Activated CD8-positive, alpha-beta T cell treated with anti-CD3 and anti-CD28 coated beads, Interleukin-2, amount 10 ng/mL, durations not matched to agents 7 days and 5 days (primary cell): ENCODE data around the gene BPIFA2. TPM values are rescaled to one million over a fixed set of nuclear protein-coding genes. Genes with fewer than 3 reads are reported as not detected.
"Not testable (repeated sequence)": the region's sequence is repeated elsewhere in the genome, so short reads cannot be mapped to it uniquely, and the experiment has no call there.

Experiments used
- ATAC-seq: fragments of 150-1000 bp; cut with Tn5 transposase; one replicate; pipeline ENCODE4 v1.10.0; 2021; ENCODE audit warnings: moderate library complexity
- CTCF ChIA-PET: fragments of 350-600 bp; sonication (Branson Sonifier 250); formaldehyde crosslinking; loops from one replicate; lab custom pipeline; 2021; ENCODE audit warnings: antibody characterized with exemption; lab: Charles Lee
- POLR2A ChIA-PET: fragments of 350-600 bp; sonication (Branson Sonifier 250); formaldehyde crosslinking; loops from one replicate; lab custom pipeline; 2021; ENCODE audit warnings: antibody characterized with exemption; lab: Charles Lee
- DNase-seq: peaks from one replicate; pipeline ENCODE4 v3.0.0-alpha.2; 2020
- H3K27ac Mint-ChIP-seq: one replicate; pipeline ENCODE4 v1.8.0; 2021; ENCODE audit warnings: mild to moderate bottlenecking, mixed read lengths
- H3K27me3 Mint-ChIP-seq: one replicate; pipeline ENCODE4 v1.8.0; 2021; ENCODE audit warnings: low read depth, mixed read lengths
- H3K36me3 Mint-ChIP-seq: one replicate; pipeline ENCODE4 v1.8.0; 2021; ENCODE audit warnings: low read depth, mixed read lengths
- H3K4me1 Mint-ChIP-seq: one replicate; pipeline ENCODE4 v1.8.0; 2021; ENCODE audit warnings: low read depth, mixed read lengths
- H3K4me3 Mint-ChIP-seq: one replicate; pipeline ENCODE4 v1.8.0; 2021; ENCODE audit warnings: mild to moderate bottlenecking, mixed read lengths
- H3K9me3 Mint-ChIP-seq: one replicate; pipeline ENCODE4 v1.8.0; 2022; ENCODE audit warnings: mixed read lengths; ENCODE audit not compliant: insufficient read depth
- total RNA-seq, 2 experiments: library from RNA; stranded (reverse); gene quantifications; one replicate each; pipeline ENCODE4 v1.2.3, GENCODE V29; 2021

The BPIFA2 gene, protein sequence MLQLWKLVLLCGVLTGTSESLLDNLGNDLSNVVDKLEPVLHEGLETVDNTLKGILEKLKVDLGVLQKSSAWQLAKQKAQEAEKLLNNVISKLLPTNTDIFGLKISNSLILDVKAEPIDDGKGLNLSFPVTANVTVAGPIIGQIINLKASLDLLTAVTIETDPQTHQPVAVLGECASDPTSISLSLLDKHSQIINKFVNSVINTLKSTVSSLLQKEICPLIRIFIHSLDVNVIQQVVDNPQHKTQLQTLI
- total RNA-seq, result not detected

DNA sequence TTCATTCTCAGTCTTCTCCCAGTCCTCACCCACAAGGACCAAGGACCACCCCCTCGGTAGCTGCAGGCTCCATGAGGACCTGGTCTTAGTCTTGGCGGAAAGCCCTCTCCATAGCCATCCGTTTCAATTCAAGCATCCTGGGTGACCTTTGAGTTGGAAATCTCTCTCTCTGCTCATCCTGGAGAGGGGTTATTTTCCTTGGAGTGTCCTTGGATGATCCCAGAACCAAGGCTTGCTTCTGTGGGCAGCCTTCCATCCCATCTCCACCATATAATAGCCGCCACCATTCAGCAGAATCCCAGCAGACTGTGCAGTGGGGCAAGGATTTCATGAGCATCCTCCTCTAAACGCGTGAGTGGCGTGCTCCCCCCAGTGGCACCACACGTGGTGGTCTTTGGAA lies at the start of gene BPIFA2:
Gene BPIFA2, plus strand, starts transcription at position 301 of the 400 bp plus-strand sequence. CDS start 987 bp downstream, outside the sequence.
- ATAC-seq, result no peak
- Mint-ChIP-seq H3K4me3 (no peak within 1 kb of the TSS), H3K27ac (no peak within 1 kb of the TSS), H3K9me3 (peaks cover 18% of the 10 kb centered on the region), H3K4me1 (no peaks in the 10 kb centered on the region), H3K36me3 (no peaks in the 10 kb centered on the region), H3K27me3 (peaks cover 11% of the 10 kb centered on the region)
- ChIA-PET CTCF (no interaction called here), POLR2A (no interaction called here)
- DNase-seq, result no peak

DNA sequence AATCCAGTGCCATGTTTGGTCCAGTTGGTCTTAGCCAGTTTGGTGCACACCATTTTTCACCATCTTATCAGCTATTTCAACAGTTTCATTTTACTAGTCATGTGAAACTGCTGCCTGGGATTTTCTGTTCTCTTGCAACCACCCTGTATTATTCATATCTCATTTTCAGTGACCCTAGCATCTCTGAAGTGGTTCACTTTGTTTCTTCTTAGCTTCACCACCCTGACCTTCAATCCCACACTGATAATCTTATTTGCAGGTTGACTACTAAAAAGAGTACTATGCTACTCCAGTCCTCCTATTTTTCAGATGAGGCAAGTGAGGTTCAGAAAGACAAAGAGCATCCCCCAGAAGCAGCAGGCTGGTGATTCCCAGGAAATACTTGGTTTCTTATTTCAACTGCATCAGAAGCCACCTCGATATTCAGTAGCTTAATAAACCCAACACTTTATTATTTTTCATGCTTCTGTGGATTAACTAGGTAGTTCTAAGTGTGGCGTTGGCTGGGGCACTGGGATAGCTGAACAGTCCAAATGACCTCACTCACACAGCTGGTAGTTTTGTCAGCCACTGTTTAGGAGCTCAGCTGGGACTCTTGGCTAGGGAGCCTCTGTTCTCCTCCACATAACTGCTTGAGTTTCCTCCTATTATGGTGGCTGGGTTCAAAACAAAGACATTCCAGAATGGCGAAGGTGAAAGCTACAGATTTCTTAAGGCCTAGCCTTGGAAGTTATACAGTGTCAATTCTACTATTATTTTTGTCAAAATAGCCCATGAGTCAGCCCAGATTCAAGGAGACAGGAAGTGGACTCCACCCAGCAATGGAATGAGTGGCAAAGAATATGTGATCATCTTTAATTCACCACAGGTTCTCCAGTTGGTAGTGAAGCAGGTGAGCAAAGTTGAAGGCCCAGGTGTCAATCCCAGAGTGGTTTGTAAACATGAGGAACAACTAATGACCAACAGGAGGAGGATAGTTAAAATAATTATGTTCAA lies 47.9 kb upstream of the BPIFA2 start:
- peaks cover 5% of the 10 kb centered on the region for H3K36me3 Mint-ChIP-seq
- H3K4me3 Mint-ChIP-seq, result no peak overlapping the region
- H3K27me3 Mint-ChIP-seq, result no peaks in the 10 kb centered on the region
- peaks cover 7% of the 10 kb centered on the region for H3K9me3 Mint-ChIP-seq
- H3K4me1 Mint-ChIP-seq, result peaks cover 19% of the 10 kb centered on the region
- H3K27ac Mint-ChIP-seq, result peak overlapping the region; percentile 67
- DNase-seq (no peak), ATAC-seq (no peak)
- ChIA-PET POLR2A (interaction anchor here (0.6 to 0.9 kb wide), 2 partner anchors 269 to 358 kb away, joined by 3 to 4 read pairs; partner anchors contain the start of gene DNMT3B), CTCF (interaction anchor here (1.1 to 1.2 kb wide), 2 partner anchors 24 to 110 kb away, joined by 3 to 5 read pairs; no protein-coding TSS in a partner anchor)

DNA sequence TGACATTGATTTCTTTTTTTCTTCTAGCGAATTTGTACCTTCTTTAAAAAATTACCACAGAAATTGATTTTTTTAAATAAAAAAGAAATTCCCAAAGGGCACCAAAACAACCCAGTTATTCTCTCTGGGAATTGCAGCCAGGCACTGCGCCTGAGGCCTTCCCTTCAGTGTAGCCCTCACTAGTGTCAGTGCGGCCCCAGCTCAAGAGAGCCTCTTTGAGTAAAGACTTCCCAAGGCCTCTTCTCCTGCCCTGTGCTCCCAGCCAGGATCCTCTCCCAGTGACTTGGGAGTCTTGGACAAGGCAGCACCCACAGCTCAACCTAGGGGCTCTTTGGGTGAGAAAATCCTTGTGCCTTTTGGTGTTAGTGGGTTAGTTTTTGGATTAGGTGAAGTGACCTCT lies 47.0 kb upstream of the BPIFA2 start:
- no peak overlapping the region for H3K27ac Mint-ChIP-seq
- no peaks in the 10 kb centered on the region for H3K27me3 Mint-ChIP-seq
- H3K36me3 Mint-ChIP-seq, result peaks cover 5% of the 10 kb centered on the region
- no peak for DNase-seq
- ChIA-PET CTCF (no interaction called here), POLR2A (no interaction called here)
- H3K4me1 Mint-ChIP-seq, result peaks cover 19% of the 10 kb centered on the region
- H3K4me3 Mint-ChIP-seq, result no peak overlapping the region
- H3K9me3 Mint-ChIP-seq, result peaks cover 7% of the 10 kb centered on the region
- no peak for ATAC-seq

DNA sequence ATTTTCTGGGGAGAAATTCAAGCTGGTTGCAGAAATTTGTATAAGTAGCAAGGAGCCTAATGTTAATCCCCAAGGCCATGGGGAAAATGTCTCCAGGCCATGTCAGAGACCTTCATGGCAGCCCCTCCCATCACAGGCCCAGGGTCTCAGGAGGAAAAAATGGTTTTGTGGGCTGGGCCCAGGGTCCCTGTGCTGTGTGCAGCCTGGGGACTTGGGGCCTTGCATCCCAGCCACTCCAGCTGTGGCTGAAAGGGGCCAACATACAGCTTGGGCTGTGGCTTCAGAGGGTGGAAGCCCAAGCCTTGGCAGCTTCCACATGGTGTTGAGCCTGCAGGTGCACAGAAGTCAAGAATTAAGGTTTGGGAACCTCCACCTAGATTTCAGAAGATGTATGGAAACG lies 45.7 kb upstream of the BPIFA2 start:
- ATAC-seq, H3K9me3 Mint-ChIP-seq, H3K4me3 Mint-ChIP-seq, CTCF ChIA-PET, DNase-seq, POLR2A ChIA-PET, H3K36me3 Mint-ChIP-seq, H3K27ac Mint-ChIP-seq, H3K27me3 Mint-ChIP-seq: not testable (repeated sequence)
- peaks cover 19% of the 10 kb centered on the region for H3K4me1 Mint-ChIP-seq

DNA sequence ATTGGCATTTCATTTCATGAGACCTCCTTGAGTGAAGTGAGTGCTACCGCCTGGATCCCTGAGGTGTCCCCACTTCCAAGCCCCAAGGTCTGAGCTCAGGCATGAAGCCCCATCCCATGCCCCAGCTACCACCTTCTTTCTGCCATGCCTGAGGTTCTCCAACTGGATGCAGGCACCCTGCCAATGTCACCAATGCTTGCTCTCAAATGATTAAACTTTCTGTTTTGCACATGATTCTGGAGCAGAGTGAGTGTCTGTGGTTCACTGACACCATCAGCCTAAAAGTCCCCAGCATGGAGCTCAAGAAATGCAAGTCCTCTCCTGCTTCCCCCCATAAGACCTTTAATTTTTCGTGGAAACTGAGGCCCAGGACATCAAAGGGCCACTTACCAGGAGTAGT lies 43.7 kb upstream of the BPIFA2 start:
- DNase-seq (no peak), ATAC-seq (no peak)
- ChIA-PET POLR2A (no interaction called here), CTCF (no interaction called here)
- H3K9me3 Mint-ChIP-seq, result peaks cover 7% of the 10 kb centered on the region
- H3K4me1 Mint-ChIP-seq, result peaks cover 14% of the 10 kb centered on the region
- no peak overlapping the region for H3K4me3 Mint-ChIP-seq
- no peaks in the 10 kb centered on the region for H3K36me3 Mint-ChIP-seq
- H3K27ac Mint-ChIP-seq, result no peak overlapping the region
- peaks cover 6% of the 10 kb centered on the region for H3K27me3 Mint-ChIP-seq

DNA sequence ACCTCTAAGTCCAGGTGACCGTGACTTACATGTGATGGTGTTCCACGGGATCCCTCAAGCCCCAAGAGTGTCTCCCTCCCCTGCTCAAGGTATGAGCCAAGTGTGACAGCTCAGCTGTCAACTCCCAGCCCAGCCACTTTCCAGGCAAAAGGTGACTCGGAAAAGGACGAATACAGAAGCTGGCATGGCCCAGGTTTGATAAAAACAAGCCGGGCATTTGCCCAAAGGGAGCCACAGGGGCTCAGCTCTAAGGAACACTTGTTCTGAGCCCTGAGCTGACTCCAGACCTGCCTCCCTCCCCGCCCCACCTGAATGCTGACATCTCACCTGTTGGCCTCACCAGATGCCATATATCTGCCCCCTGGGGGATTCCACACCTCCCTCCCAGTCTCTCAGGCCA lies 43.0 kb upstream of the BPIFA2 start:
- peaks cover 11% of the 10 kb centered on the region for H3K27me3 Mint-ChIP-seq

DNA sequence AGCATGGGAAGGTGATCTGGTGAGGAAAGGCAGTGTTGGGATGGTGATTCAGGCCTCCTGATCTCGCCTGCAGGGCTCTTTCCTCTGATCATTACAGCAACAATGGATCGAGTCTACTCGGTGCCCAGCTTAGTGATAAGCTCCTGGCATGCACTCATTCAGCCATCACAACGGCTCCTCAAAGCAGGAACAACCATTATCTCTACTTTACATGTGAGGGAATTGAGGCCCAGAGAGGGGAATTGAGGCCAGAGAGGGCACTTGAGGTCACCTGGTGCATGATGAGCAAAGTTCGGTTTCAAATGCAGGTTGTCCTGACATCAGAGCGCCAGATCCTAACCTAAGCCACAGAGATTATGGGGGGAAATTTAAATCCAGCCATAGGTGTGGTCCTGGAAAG lies 42.0 kb upstream of the BPIFA2 start:
- H3K4me3 Mint-ChIP-seq, result no peak overlapping the region
- ATAC-seq, result no peak
- POLR2A ChIA-PET, result no interaction called here
- no peak overlapping the region for H3K27ac Mint-ChIP-seq
- CTCF ChIA-PET, result no interaction called here
- H3K27me3 Mint-ChIP-seq, result peaks cover 11% of the 10 kb centered on the region
- no peaks in the 10 kb centered on the region for H3K36me3 Mint-ChIP-seq
- no peaks in the 10 kb centered on the region for H3K4me1 Mint-ChIP-seq
- DNase-seq, result no peak
- H3K9me3 Mint-ChIP-seq, result no peaks in the 10 kb centered on the region

More for the DNA sequence above, 43.0 kb upstream of the BPIFA2 start:
- ChIA-PET POLR2A (no interaction called here), CTCF (no interaction called here)
- Mint-ChIP-seq H3K9me3 (peaks cover 4% of the 10 kb centered on the region), H3K4me3 (no peak overlapping the region), H3K36me3 (no peaks in the 10 kb centered on the region), H3K4me1 (peaks cover 6% of the 10 kb centered on the region), H3K27ac (no peak overlapping the region)
- no peak for ATAC-seq
- no peak for DNase-seq

DNA sequence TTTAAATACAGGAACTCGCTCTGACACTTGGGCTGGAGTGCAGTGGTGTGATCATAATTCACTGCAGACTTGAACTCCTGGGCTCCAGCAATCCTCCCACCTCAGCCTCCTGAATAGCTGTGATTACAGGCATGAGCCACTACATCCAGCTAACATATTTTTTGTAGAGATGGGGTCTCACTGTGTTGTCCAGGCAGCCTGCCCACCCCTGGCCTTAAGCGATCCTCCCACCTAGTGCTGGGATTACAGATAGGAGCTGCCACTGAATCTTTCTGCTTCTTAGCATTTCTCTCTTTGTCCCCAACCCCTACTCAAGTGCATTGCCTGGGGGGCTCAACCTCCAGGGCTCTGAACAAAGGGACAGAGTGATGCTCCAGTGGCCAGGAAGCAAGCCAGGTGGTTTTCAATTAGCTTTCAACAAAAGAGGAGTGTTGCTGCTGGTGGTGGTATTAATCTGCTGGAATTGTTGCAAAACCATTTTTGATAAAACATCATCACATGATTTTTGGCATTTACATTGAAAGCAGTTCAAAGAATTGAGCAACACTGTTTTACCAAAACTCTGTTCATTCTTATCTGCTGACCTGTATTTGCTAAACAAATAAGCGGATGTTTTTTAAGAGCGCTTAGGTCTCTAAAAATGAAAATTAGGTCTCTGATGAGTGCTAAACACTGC lies 40.4 kb upstream of the BPIFA2 start:
- Mint-ChIP-seq H3K27ac (no peak overlapping the region), H3K27me3 (peaks cover 11% of the 10 kb centered on the region), H3K36me3 (no peaks in the 10 kb centered on the region), H3K4me3 (no peak overlapping the region), H3K4me1 (no peaks in the 10 kb centered on the region), H3K9me3 (no peaks in the 10 kb centered on the region)
- CTCF ChIA-PET, result no interaction called here
- DNase-seq (no peak), ATAC-seq (no peak)
- POLR2A ChIA-PET, result no interaction called here

DNA sequence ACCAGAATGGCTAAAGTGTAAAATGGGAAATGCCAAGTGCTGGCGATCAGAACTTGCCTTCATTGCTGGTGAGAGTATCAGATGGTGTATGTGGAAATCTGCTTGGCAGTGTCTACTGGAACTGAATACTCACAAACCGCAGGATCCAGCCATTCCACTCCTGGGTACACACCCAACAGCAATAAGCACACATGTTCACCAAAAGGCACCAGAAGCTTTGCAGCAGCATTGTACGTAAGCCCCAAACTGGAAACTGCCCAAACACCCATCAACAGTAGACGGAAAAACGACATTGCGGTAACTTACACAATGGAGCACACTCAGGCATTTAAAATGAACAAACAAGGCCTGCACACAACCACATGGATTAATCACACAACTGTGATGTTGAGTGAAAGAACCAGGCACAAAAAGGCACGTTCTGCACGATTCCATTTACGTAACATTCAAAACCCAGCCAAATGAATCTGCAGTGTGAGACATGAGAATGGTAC lies 37.3 kb upstream of the BPIFA2 start:
- no peaks in the 10 kb centered on the region for H3K36me3 Mint-ChIP-seq
- H3K27ac Mint-ChIP-seq, result no peak overlapping the region
- peaks cover 11% of the 10 kb centered on the region for H3K27me3 Mint-ChIP-seq
- no peak overlapping the region for H3K4me3 Mint-ChIP-seq
- no peak for ATAC-seq
- H3K9me3 Mint-ChIP-seq, result no peaks in the 10 kb centered on the region
- CTCF ChIA-PET, result no interaction called here
- DNase-seq, result no peak
- POLR2A ChIA-PET, result no interaction called here
- H3K4me1 Mint-ChIP-seq, result no peaks in the 10 kb centered on the region

DNA sequence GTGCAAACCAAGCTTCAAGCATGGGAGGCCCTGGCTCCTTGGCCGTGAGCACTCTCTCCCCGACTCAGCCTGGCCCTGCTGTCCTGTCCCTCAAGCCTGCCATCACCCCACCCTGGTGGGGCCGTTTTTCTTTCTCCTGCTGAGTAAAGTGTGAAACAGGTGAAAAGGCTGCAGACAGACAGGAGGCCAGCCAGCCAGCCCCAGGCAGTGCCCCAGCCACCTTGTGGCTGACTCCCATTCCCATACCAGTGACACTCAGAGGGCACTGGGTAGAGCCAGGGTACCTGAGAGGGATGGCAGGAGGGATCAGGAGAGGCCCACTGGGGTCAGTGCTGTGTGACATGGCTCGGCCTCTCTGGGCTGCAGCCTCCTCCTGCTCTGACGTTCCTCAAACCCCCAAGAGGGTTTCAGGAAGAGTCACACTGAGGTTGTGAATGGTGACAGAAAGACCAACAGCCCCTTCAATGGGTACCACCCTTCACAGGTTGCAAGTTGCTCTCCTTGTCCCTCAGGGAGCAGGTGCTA lies 35.9 kb upstream of the BPIFA2 start:
- no peak for DNase-seq
- POLR2A ChIA-PET, result no interaction called here
- CTCF ChIA-PET, result no interaction called here
- ATAC-seq, result no peak
- Mint-ChIP-seq H3K27me3 (peaks cover 11% of the 10 kb centered on the region), H3K9me3 (no peaks in the 10 kb centered on the region), H3K4me3 (no peak overlapping the region), H3K27ac (no peak overlapping the region), H3K4me1 (no peaks in the 10 kb centered on the region), H3K36me3 (no peaks in the 10 kb centered on the region)

DNA sequence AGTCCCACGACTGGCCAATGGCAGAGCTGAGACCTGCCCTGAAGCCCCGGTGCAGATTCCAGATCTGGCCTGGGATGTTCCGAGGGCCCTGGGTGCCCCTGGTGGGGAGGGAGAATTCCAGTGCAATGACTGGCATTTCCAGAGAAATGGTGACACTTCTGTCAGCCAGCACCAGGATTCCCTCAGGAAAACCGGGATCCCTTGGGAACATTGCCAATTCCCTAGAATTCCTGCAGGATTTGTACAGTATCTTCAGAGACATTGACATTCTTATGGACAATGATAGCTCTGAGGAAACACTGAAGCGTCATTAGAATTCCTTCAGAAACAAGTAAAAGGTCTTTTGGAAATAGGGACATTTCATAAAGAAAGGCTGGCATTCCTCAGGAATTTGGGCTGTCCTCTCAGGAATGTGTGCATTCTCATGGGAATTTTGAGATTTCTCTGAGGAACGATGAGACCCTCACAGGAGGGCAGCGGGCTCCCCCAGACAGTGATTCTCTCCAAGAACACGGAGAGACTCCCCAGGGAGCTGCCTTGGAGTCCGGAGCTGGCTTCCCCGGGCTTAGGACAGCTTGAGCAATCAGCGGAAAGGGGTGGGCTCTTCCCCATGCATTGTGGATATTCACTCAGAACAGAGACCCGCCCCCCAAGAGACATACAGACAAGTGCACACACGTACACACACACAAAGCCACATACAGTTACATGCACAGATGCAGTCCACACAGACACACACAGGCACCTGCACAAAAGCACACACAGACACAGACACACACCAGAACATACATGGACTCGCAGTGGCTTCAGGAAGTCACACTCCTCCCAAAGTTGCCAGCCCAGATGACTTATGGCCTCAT lies 35.2 kb upstream of the BPIFA2 start:
- no peaks in the 10 kb centered on the region for H3K4me1 Mint-ChIP-seq
- CTCF ChIA-PET, result no interaction called here
- H3K27ac Mint-ChIP-seq, result no peak overlapping the region

More for the DNA sequence above, 35.2 kb upstream of the BPIFA2 start:
- Mint-ChIP-seq H3K36me3 (no peaks in the 10 kb centered on the region), H3K4me3 (no peak overlapping the region), H3K27me3 (peaks cover 11% of the 10 kb centered on the region), H3K9me3 (no peaks in the 10 kb centered on the region)
- ATAC-seq, result no peak
- no peak for DNase-seq
- POLR2A ChIA-PET, result no interaction called here
